HepG2 (cell line): Measurements from ENCODE around the gene JAKMIP3. TPM values are rescaled to one million over a fixed set of nuclear protein-coding genes. Genes with fewer than 3 reads are reported as not detected.

Experiments used
- ATAC-seq: fragments of 200-7000 bp; cut with Tn5 transposase; 3 replicates; pipeline ENCODE4 v1.9.1; 2020; ENCODE audit warnings: mild to moderate bottlenecking, moderate library complexity
- BruUV-seq: library from RNA; stranded (reverse); fragments of 400-500 nt; replicated peaks from 2 replicates; lab custom pipeline; 2021; lab: Mats Ljungman, UMichigan
- CTCF ChIA-PET: fragments of 300-600 bp; formaldehyde crosslinking; extraction: SDS; loops from one replicate; lab custom pipeline; 2021; ENCODE audit warnings: low total read pairs, inconsistent platforms, low intra/inter-chr PET ratio; lab: Yijun Ruan, JAX
- POLR2A ChIA-PET: fragments of 350-600 bp; sonication (Branson Sonifier 250); formaldehyde crosslinking; loops from one replicate; lab custom pipeline; 2020; ENCODE audit warnings: antibody characterized with exemption, inconsistent platforms; lab: Yijun Ruan, JAX
- DNase-seq: peaks from one replicate; pipeline ENCODE4 v3.0.0-alpha.2; 2015; ENCODE audit warnings: low spot score
- FAIRE-seq: peaks from 3 replicates; lab custom pipeline; 2011; peaks lifted over from hg19 to GRCh38; lab: Jason Lieb, UNC
- H2AFZ ChIP-seq: one replicate; pipeline ENCODE4 v1.6.1; 2011; ENCODE audit warnings: low read length, inconsistent platforms
- H3K27ac ChIP-seq: fragments of 300-600 bp; 3 replicates; pipeline ENCODE4 v1.8.0; 2011; ENCODE audit warnings: mixed run types, mild to moderate bottlenecking, mixed read lengths, low read length, inconsistent platforms; ENCODE audit not compliant: insufficient read depth; ENCODE audit errors: extremely low read length
- H3K27me3 ChIP-seq, 2 experiments: fragments of 200-600 bp in 1 of 2; 2 replicates in 1 of 2; 3 replicates in 1 of 2; pipeline versions ENCODE4 v1.6.0 to v1.8.0; 2011; ENCODE audit warnings: low read length in 2 of 2, mild to moderate bottlenecking in 2 of 2, moderate library complexity in 2 of 2, inconsistent platforms in 1 of 2; ENCODE audit not compliant: insufficient read depth in 2 of 2, control insufficient read depth in 1 of 2
- H3K36me3 ChIP-seq, 2 experiments: fragments of 200-600 bp in 1 of 2; replicated peaks in 1 of 2; 2 replicates in 1 of 2; 3 replicates in 1 of 2; pipeline versions ENCODE4 v1.5.1 to v1.8.0; 2011; ENCODE audit warnings: low read length in 2 of 2, inconsistent platforms in 1 of 2; ENCODE audit not compliant: insufficient read depth in 2 of 2, control insufficient read depth in 1 of 2
- H3K4me1 ChIP-seq: 2 replicates; pipeline ENCODE4 v1.5.1; 2012; ENCODE audit warnings: low read length, inconsistent platforms; ENCODE audit not compliant: insufficient read depth
- H3K4me2 ChIP-seq: 2 replicates; pipeline ENCODE4 v1.6.0; 2011; ENCODE audit warnings: low read depth, low read length, inconsistent platforms
- H3K4me3 ChIP-seq, 3 experiments: fragments of 200-600 bp in 1 of 3; sonication (generic), shearing (Covaris generic) in 1 of 3; replicated peaks in 1 of 3; 2 replicates each; pipeline ENCODE4 v1.5.1; 2011 to 2016; ENCODE audit warnings: low read length in 3 of 3, inconsistent platforms in 2 of 3, low read depth in 2 of 3, mild to moderate bottlenecking in 2 of 3, control low read depth in 1 of 3, mixed read lengths in 1 of 3; ENCODE audit not compliant: insufficient read depth in 1 of 3
- H3K79me2 ChIP-seq: one replicate; pipeline ENCODE4 v1.6.1; 2011; ENCODE audit warnings: low read length, inconsistent platforms; ENCODE audit not compliant: insufficient read depth
- H3K9ac ChIP-seq: 2 replicates; pipeline ENCODE4 v1.6.0; 2011; ENCODE audit warnings: mild to moderate bottlenecking, low read depth, low read length, inconsistent platforms; ENCODE audit not compliant: insufficient read depth
- H3K9me3 ChIP-seq: 2 replicates; pipeline ENCODE4 v1.5.1; 2012; ENCODE audit warnings: mild to moderate bottlenecking, low read length
- H4K20me1 ChIP-seq: 2 replicates; pipeline ENCODE4 v1.6.0; 2011; ENCODE audit warnings: inconsistent platforms, mild to moderate bottlenecking, low read length, moderate library complexity; ENCODE audit not compliant: insufficient read depth
- FOXJ3 ChIP-seq: sonication (generic); formaldehyde crosslinking; IDR thresholded peaks from 2 replicates; pipeline ENCODE4 v1.4.0; 2020; ENCODE audit warnings: missing genetic modification reagents, mild to moderate bottlenecking, borderline replicate concordance
- MEIS1 ChIP-seq: sonication (generic); formaldehyde crosslinking; IDR thresholded peaks from 2 replicates; pipeline ENCODE4 v1.9.0; 2021; ENCODE audit warnings: mild to moderate bottlenecking, missing genetic modification reagents, moderate library complexity, borderline replicate concordance
- PITX1 ChIP-seq: sonication (generic); formaldehyde crosslinking; IDR thresholded peaks from 2 replicates; pipeline ENCODE4 v1.5.1; 2020; ENCODE audit warnings: mild to moderate bottlenecking, missing genetic modification reagents
- POLR2AphosphoS2 ChIP-seq: IDR thresholded peaks from 2 replicates; pipeline ENCODE4 v1.6.1; 2011; ENCODE audit warnings: low read depth, low read length, improper control_type of control experiment
- SMYD3 ChIP-seq: sonication (generic); formaldehyde crosslinking; IDR thresholded peaks from 2 replicates; pipeline ENCODE4 v1.8.1; 2023; ENCODE audit warnings: mild to moderate bottlenecking, missing genetic modification reagents
- WGBS: methylation state at CpG from one replicate; pipeline ENCODE4 v1.1.6; 2017; ENCODE audit warnings: low lambda C conversion rate; 5-methylcytosine and 5-hydroxymethylcytosine counted together
- in situ Hi-C: cut with HindIII; loops from 2 replicates; pipeline ENCODE4 v1.10.0; 2017; ENCODE audit warnings: low pct_unique_long_range_greater_than_20kb; ENCODE audit not compliant: extremely low pct_ligation_motif_present
- intact Hi-C: fragments of 100-400 bp; cut with micrococcal nuclease; formaldehyde crosslinking; loops from one replicate; pipeline ENCODE4 v1.10.0; 2022; ENCODE audit not compliant: unreplicated experiment
- polyA plus RNA-seq, 8 experiments: library from polyadenylated mRNA; depleted of rRNA in 3 of 8; stranded (reverse) in 7 of 8; unstranded in 1 of 8; fragments of >200 nt; fragmentation: Illumina TruSeq in 4 of 8; extraction: Trizol in 4 of 8; gene quantifications; 2 replicates each; pipeline versions ENCODE4 v1.2.1 to v1.2.3, GENCODE V29; 2011 to 2016; ENCODE audit warnings: low read depth in 4 of 8, missing spikeins in 1 of 8, mixed read lengths in 1 of 8; ENCODE audit not compliant: insufficient read depth in 1 of 8
- total RNA-seq, 5 experiments: library from RNA; depleted of rRNA; stranded (reverse); fragments of >200 nt; fragmentation: Illumina TruSeq; extraction: Trizol; gene quantifications; 2 replicates each; pipeline ENCODE4 v1.2.3, GENCODE V29; 2016; ENCODE audit warnings: low read depth in 1 of 5
- TF ChIP-seq, protein P1 (sequence below): sonication (generic); formaldehyde crosslinking; IDR thresholded peaks from one replicate; pipeline ENCODE4 v1.5.1; 2020; ENCODE audit warnings: mild to moderate bottlenecking, missing genetic modification reagents; ENCODE audit errors: not compliant biosample characterization

JAKMIP3 gene
- total and polyA plus RNA-seq, 2 of the 13 experiments (the other 11 are each of a cell fraction or from before 2014, with no cell fraction given) = 0.03 to 0.11 TPM

DNA sequence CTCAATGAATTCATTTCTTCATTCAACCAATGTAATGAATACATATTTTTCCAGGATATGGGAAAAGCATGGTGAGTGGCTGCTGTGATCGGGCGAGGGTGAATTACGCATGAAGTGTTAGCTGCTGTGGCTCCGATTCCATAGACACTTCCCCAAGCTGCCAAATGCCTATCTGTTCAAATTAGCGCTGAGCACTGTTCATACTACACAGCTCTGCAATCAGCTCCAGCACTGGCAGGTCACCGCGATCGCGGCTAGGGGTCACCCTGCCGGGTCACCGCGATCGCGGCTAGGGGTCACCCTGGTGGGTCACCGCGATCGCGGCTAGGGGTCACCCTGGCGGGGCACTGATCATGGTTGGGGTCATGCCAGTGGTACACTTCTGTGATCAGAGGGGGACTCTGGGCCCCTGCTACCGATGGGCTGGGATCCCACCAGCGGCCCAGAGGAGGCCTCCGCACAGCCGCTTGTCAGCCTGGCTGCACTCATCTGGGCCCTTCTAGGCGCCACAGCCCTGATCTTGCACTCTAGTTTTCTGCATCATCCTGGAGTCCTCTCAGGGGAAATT is 49.3 kb downstream of the JAKMIP3 start:
- FAIRE-seq (no peak), ATAC-seq (no peak), DNase-seq (no peak)
- BruUV-seq = no TSS peak
- H3K9me3 ChIP-seq = no peaks in the 10 kb centered on the region
- H3K9ac ChIP-seq = no peak overlapping the region
- no peak overlapping the region for H3K4me3 ChIP-seq
- H3K4me2 ChIP-seq = no peak overlapping the region
- peaks cover 2 to 51% of the 10 kb centered on the region in 2 experiments; a peak in 4 of 5 replicates for H3K27me3 ChIP-seq
- intact Hi-C loops (no loop called here), in situ Hi-C loops (no loop called here)
- no peak overlapping the region for H3K27ac ChIP-seq
- CTCF ChIA-PET = no interaction called here
- H3K36me3 ChIP-seq = no peaks in the 10 kb centered on the region
- H4K20me1 ChIP-seq = no peaks in the 10 kb centered on the region
- POLR2A ChIA-PET = no interaction called here
- TF ChIP-seq POLR2AphosphoS2 (no peak), PITX1 (no peak), FOXJ3 (CRISPR knock-in tag) (no peak), SMYD3 (CRISPR knock-in tag) (no peak), MEIS1 (CRISPR knock-in tag) (no peak)
- TF ChIP-seq, protein P1, sequence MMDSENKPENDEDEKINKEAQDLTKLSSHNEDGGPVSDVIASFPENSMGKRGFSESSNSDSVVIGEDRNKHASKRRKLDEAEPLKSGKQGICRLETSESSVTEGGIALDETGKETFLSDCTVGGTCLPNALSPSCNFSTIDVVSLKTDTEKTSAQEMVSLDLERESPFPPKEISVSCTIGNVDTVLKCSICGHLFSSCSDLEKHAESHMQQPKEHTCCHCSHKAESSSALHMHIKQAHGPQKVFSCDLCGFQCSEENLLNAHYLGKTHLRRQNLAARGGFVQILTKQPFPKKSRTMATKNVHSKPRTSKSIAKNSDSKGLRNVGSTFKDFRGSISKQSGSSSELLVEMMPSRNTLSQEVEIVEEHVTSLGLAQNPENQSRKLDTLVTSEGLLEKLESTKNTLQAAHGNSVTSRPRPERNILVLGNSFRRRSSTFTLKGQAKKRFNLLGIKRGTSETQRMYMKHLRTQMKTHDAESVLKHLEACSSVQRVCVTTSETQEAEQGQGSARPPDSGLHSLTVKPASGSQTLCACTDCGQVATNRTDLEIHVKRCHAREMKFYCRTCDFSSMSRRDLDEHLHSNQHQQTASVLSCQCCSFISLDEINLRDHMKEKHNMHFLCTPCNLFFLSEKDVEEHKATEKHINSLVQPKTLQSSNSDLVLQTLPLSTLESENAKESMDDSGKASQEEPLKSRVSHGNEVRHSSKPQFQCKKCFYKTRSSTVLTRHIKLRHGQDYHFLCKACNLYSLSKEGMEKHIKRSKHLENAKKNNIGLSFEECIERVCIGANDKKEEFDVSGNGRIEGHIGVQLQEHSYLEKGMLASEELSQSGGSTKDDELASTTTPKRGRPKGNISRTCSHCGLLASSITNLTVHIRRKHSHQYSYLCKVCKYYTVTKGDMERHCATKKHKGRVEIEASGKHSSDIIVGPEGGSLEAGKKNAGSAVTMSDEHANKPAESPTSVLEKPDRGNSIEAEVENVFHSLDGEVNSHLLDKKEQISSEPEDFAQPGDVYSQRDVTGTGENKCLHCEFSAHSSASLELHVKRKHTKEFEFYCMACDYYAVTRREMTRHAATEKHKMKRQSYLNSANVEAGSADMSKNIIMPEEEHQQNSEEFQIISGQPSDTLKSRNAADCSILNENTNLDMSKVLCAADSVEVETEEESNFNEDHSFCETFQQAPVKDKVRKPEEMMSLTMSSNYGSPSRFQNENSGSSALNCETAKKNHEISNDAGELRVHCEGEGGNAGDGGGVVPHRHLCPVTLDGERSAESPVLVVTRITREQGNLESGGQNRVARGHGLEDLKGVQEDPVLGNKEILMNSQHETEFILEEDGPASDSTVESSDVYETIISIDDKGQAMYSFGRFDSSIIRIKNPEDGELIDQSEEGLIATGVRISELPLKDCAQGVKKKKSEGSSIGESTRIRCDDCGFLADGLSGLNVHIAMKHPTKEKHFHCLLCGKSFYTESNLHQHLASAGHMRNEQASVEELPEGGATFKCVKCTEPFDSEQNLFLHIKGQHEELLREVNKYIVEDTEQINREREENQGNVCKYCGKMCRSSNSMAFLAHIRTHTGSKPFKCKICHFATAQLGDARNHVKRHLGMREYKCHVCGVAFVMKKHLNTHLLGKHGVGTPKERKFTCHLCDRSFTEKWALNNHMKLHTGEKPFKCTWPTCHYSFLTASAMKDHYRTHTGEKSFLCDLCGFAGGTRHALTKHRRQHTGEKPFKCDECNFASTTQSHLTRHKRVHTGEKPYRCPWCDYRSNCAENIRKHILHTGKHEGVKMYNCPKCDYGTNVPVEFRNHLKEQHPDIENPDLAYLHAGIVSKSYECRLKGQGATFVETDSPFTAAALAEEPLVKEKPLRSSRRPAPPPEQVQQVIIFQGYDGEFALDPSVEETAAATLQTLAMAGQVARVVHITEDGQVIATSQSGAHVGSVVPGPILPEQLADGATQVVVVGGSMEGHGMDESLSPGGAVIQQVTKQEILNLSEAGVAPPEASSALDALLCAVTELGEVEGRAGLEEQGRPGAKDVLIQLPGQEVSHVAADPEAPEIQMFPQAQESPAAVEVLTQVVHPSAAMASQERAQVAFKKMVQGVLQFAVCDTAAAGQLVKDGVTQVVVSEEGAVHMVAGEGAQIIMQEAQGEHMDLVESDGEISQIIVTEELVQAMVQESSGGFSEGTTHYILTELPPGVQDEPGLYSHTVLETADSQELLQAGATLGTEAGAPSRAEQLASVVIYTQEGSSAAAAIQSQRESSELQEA (CRISPR knock-in tag) = no peak
- TF ChIP-seq, all 625 proteins: peak for 0
- WGBS = 88% methylated on average over 9 of the region's 24 CpGs
- Histone ChIP-seq H3K4me1 (no peaks in the 10 kb centered on the region), H2AFZ (no peak overlapping the region), H3K79me2 (no peaks in the 10 kb centered on the region)

Other genes with a start within 250 kb of the JAKMIP3 start
- gene PPP2R2D, start 164.9 kb upstream of the JAKMIP3 start, total RNA-seq (2016; rRNA removed; fragmentation: Illumina TruSeq; extraction: Trizol) = 33.2 and 34.4 TPM in 2 replicates
- gene PPP2R2D, start 164.9 kb upstream of the JAKMIP3 start, polyA plus RNA-seq (2011; rRNA removed) = 32.7 TPM in 2 replicates
- gene BNIP3, start 84.0 kb upstream of the JAKMIP3 start, total RNA-seq (2016; rRNA removed; fragmentation: Illumina TruSeq; extraction: Trizol) = 73.7 and 86.7 TPM in 2 replicates
- 170 and 223 TPM in 2 replicates for gene BNIP3, start 84.0 kb upstream of the JAKMIP3 start, polyA plus RNA-seq (2011; rRNA removed)
- gene DPYSL4, start 121.0 kb downstream of the JAKMIP3 start, total RNA-seq (2016; rRNA removed; fragmentation: Illumina TruSeq; extraction: Trizol) = 0.38 and 0.84 TPM in 2 replicates
- gene DPYSL4, start 121.0 kb downstream of the JAKMIP3 start, polyA plus RNA-seq (2011; rRNA removed) = 1.2 and 2.1 TPM in 2 replicates
- 18.9 and 19.4 TPM in 2 replicates for gene STK32C, start 242.0 kb downstream of the JAKMIP3 start, total RNA-seq (2016; rRNA removed; fragmentation: Illumina TruSeq; extraction: Trizol)
- 9.9 and 10.9 TPM in 2 replicates for gene STK32C, start 242.0 kb downstream of the JAKMIP3 start, polyA plus RNA-seq (2011; rRNA removed)